WERI-Rb-1 (cell line): ENCODE data around the gene ZNF280B.

Source experiments
- DNase-seq: peaks from one replicate; pipeline ENCODE4 v3.0.0-alpha.2; 2020
- H3K27ac ChIP-seq: fragments of 250-450 bp; sonication (Bioruptor Pico); 2 replicates; pipeline ENCODE4 v1.5.1; 2020; ENCODE audit warnings: mild to moderate bottlenecking, moderate library complexity
- H3K27me3 ChIP-seq: fragments of 250-450 bp; sonication (Bioruptor Pico); 2 replicates; pipeline ENCODE4 v1.5.1; 2021; ENCODE audit warnings: mild to moderate bottlenecking, low read depth, moderate library complexity; ENCODE audit not compliant: insufficient read depth, severe bottlenecking
- H3K36me3 ChIP-seq: fragments of 250-450 bp; sonication (Bioruptor Pico); 2 replicates; pipeline ENCODE4 v1.5.1; 2020; ENCODE audit warnings: mild to moderate bottlenecking, moderate library complexity
- H3K4me3 ChIP-seq: 2 replicates; pipeline ENCODE4 v1.5.1; 2011; ENCODE audit warnings: low read depth, mild to moderate bottlenecking, control low read depth, low read length
- H3K9me3 ChIP-seq: fragments of 250-450 bp; sonication (Bioruptor Pico); 2 replicates; pipeline ENCODE4 v1.5.1; 2021; ENCODE audit warnings: mild to moderate bottlenecking, moderate library complexity; ENCODE audit not compliant: severe bottlenecking
- CTCF ChIP-seq: IDR thresholded peaks from 2 replicates; pipeline ENCODE4 v1.5.1; 2011; ENCODE audit warnings: low read depth, mild to moderate bottlenecking, control low read depth, inconsistent platforms, low read length

Gene ZNF280B

GRCh38 chr22:22440188-22440587 lies 68.4 kb downstream of the ZNF280B start:
- Histone ChIP-seq H3K4me3 (no peak overlapping the region), H3K27ac (no peak overlapping the region), H3K36me3 (no peaks in the 10 kb centered on the region), H3K9me3 (peaks cover 16% of the 10 kb centered on the region), H3K27me3 (peaks cover 16% of the 10 kb centered on the region)
- no peak for TF ChIP-seq CTCF
- no peak for DNase-seq
